Esophagus squamous epithelium (tissue), 4 donors: ENCODE results near the gene OR2L2.

Experiments
- CTCF ChIP-seq, 6 experiments: fragments of 450-650 bp in 4 of 6; fragments of 200-600 bp in 2 of 6; sonication (generic) in 2 of 6; IDR thresholded peaks; one replicate each; pipeline ENCODE4 v1.5.1; 2016 to 2019; ENCODE audit warnings: antibody characterized with exemption in 6 of 6, mild to moderate bottlenecking in 4 of 6, moderate library complexity in 4 of 6
- POLR2A ChIP-seq, 4 donors: fragments of 450-650 bp; IDR thresholded peaks; one replicate each; pipeline ENCODE4 v1.6.1; 2017; ENCODE audit warnings: antibody characterized with exemption in 4 of 4, mild to moderate bottlenecking in 4 of 4, moderate library complexity in 3 of 4

- TF ChIP-seq CTCF (IDR thresholded peaks at IDR 0.05), result no peak
- TF ChIP-seq POLR2A (IDR thresholded peaks at IDR 0.05), result no peak
Measured at GRCh38 chr1:248065071-248065470, 35.2 kb downstream of the OR2L2 start.
